ENCODE data around the gene CFAP299.
"Not testable (repeated sequence)": the region's sequence is repeated elsewhere in the genome, so short reads cannot be mapped to it uniquely, and the experiment has no call there.

Gene CFAP299

GRCh38 chr4:80313627-80314026 is 21.9 kb upstream of the CFAP299 start:
- in situ Hi-C loops (cut with HindIII; ENCODE audit: low pct_ligation_motif_present, low sequenced_read_pairs) = no loop called here
- no peak overlapping the region for H3K4me3 ChIP-seq (ENCODE audit: low read depth, low read length)
- no peaks in the 10 kb centered on the region for H3K27me3 ChIP-seq (replicated peaks)
- DNase-seq = no peak
- TF ChIP-seq, protein P1, sequence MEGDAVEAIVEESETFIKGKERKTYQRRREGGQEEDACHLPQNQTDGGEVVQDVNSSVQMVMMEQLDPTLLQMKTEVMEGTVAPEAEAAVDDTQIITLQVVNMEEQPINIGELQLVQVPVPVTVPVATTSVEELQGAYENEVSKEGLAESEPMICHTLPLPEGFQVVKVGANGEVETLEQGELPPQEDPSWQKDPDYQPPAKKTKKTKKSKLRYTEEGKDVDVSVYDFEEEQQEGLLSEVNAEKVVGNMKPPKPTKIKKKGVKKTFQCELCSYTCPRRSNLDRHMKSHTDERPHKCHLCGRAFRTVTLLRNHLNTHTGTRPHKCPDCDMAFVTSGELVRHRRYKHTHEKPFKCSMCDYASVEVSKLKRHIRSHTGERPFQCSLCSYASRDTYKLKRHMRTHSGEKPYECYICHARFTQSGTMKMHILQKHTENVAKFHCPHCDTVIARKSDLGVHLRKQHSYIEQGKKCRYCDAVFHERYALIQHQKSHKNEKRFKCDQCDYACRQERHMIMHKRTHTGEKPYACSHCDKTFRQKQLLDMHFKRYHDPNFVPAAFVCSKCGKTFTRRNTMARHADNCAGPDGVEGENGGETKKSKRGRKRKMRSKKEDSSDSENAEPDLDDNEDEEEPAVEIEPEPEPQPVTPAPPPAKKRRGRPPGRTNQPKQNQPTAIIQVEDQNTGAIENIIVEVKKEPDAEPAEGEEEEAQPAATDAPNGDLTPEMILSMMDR (IDR thresholded peaks at IDR 0.05; ENCODE audit: low read depth, low read length, missing control alignments) = no peak
- no peak overlapping the region for H3K27ac ChIP-seq
- no peaks in the 10 kb centered on the region for H3K36me3 ChIP-seq (replicated peaks)

DNA sequence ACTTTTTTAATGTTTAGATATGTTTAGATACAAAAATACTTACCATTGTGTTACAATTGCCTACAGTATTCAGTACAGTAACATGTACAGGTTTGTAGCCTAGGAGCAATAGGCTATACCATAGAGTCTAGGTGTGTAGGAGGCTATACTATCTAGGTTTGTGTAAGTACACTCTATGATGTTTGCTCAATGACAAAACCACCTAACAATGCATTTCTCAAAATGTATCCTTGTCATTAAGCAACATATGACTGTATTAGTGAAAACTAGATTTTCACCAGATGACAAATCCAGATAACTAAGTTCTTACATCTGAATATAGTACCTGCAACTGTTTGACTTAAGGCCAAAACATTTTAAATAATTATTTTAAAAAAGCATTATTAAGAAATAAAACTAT is 19.7 kb upstream of the CFAP299 start:
- in situ Hi-C loops (cut with HindIII; ENCODE audit: low pct_ligation_motif_present, low sequenced_read_pairs); DNase-seq; H3K27me3 ChIP-seq (replicated peaks); H3K36me3 ChIP-seq (replicated peaks); H3K27ac ChIP-seq; H3K4me3 ChIP-seq (ENCODE audit: low read depth, low read length): not testable (repeated sequence)

DNA sequence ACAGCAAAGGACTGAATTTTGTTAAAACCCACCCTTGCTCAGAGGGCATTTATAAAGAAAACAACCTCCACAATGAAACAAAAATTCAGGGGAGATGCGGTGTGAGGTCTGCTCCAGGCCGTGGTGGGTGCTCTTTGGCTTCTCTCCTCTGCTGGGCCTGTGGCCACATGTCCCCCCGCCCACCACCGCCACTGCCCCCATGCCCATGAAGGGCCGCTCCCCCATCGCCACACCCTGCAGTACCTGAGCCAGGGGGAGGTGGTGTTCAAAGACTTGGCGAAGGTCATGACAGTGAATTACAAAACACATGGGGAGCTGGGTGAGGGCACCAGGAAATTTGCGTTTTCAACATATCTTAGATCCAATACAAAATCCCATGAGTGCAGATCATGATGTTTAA is 14.2 kb upstream of the CFAP299 start:
- H3K27me3 ChIP-seq (replicated peaks) = no peaks in the 10 kb centered on the region
- DNase-seq = no peak
- TF ChIP-seq, protein P1 (IDR thresholded peaks at IDR 0.05; ENCODE audit: low read depth, low read length, missing control alignments) = no peak
- no peaks in the 10 kb centered on the region for H3K36me3 ChIP-seq (replicated peaks)
- in situ Hi-C loops (cut with HindIII; ENCODE audit: low pct_ligation_motif_present, low sequenced_read_pairs) = no loop called here
- H3K27ac ChIP-seq = no peak overlapping the region
- H3K4me3 ChIP-seq (ENCODE audit: low read depth, low read length) = no peak overlapping the region

DNA sequence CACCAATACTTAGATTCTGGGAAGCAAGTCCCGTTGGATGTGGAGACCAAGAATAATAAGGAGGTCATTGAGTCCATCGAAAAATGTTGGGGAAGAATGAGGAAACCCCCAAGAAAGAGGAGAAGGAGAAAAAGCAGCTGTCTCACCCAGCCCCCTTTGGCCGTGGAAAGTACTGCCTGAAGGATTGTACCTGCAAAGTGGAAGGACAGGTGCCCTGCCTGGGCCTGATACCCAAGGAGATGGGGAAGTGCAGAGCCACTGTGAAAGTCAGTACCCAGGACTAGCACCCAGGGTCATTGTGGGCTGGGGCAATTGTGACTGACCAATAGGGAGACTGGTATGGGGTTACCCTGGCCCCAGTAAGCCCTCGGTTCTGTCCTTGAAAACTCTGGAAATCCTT is 13.8 kb upstream of the CFAP299 start:
- no peak for DNase-seq
- H3K27me3 ChIP-seq (replicated peaks) = no peaks in the 10 kb centered on the region
- no peak overlapping the region for H3K27ac ChIP-seq
- no peaks in the 10 kb centered on the region for H3K36me3 ChIP-seq (replicated peaks)
- in situ Hi-C loops (cut with HindIII; ENCODE audit: low pct_ligation_motif_present, low sequenced_read_pairs) = no loop called here
- H3K4me3 ChIP-seq (ENCODE audit: low read depth, low read length) = no peak overlapping the region
- TF ChIP-seq, protein P1 (IDR thresholded peaks at IDR 0.05; ENCODE audit: low read depth, low read length, missing control alignments) = peak; percentile 13

DNA sequence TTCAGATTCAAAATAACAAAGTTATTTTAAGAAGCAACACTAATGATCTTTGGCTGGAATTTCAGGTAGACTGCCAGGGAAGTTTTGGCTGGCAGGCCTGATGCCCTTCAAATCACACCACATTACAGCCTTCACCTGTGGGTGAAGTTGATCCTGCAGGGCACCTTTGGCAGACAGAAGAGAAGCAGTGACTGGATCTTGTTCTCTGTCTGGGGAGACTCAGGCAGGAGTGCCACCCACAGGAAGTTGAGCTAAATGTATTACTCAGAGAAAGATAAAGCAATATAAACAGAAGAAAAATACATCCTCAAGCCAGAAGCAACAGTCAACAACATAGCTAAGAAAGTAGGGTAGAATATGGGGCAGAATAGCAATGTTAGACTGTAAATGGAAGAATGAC is 12.8 kb upstream of the CFAP299 start:
- in situ Hi-C loops (cut with HindIII; ENCODE audit: low pct_ligation_motif_present, low sequenced_read_pairs) = no loop called here
- TF ChIP-seq, protein P1 (IDR thresholded peaks at IDR 0.05; ENCODE audit: low read depth, low read length, missing control alignments) = peak; percentile 60
- Histone ChIP-seq H3K27ac (no peak overlapping the region), H3K4me3 (ENCODE audit: low read depth, low read length) (no peak overlapping the region), H3K27me3 (replicated peaks) (no peaks in the 10 kb centered on the region), H3K36me3 (replicated peaks) (no peaks in the 10 kb centered on the region)
- peak; percentile 59 for DNase-seq

DNA sequence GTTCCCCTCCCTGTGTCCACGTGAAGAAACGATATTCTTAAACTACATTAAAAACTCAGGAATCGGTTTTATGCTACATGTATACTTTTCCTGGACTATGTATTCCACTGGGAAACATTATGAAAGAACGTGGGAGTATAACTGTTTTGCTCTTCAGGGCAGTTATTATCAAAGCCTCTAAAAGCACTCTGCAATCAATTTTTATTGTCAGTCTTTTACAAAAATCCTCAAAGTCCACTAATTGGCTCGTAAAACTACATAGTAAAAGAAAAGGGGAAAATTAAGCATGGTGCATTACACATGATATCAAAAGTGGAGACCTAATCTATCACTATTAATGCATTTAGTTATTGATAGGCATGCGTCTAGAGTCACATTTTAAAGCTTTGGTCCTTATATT is 11.4 kb upstream of the CFAP299 start:
- TF ChIP-seq, protein P1 (IDR thresholded peaks at IDR 0.05; ENCODE audit: low read depth, low read length, missing control alignments) = no peak
- Histone ChIP-seq H3K27me3 (replicated peaks) (no peaks in the 10 kb centered on the region), H3K36me3 (replicated peaks) (no peaks in the 10 kb centered on the region), H3K4me3 (ENCODE audit: low read depth, low read length) (no peak overlapping the region), H3K27ac (no peak overlapping the region)
- no peak for DNase-seq
- in situ Hi-C loops (cut with HindIII; ENCODE audit: low pct_ligation_motif_present, low sequenced_read_pairs) = no loop called here

Data from brain microvascular endothelial cell (primary cell).